Measurements from ENCODE around the gene KPNA2. TPM values are rescaled to one million over a fixed set of nuclear protein-coding genes. Genes with fewer than 3 reads are reported as not detected.
A peak's percentile ranks its signal among the peaks of the same experiment; 100 is the strongest.
"Not testable (repeated sequence)": the region's sequence is repeated elsewhere in the genome, so short reads cannot be mapped to it uniquely, and the experiment has no call there.

Gene KPNA2
- total RNA-seq, 2 experiments from 2014 or later: 64.4 to 65.9 TPM

DNA sequence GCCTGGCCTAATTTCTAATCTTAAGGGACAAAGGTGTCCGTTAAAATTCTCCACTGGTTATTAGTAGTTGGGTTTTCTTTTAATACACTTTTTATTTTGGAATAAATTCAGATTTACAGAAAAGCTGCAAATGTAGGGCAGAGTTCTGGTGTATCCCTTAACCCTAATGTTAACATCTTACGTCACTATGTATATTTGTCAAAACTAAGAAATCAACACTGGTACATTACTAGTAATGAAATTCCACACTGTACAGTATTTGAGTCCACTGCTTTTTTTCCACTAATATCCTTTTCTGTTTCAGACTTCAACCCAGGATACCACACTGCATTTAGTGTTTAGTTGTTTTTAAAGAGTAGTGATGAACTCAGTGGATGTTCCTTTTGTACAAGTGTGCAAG lies 18.7 kb upstream of the KPNA2 start:
- no peak overlapping the region for H3K27ac ChIP-seq (ENCODE audit: low read depth in 1 of 2, low read length in 2 of 2)
- H3K36me3 Mint-ChIP-seq (ENCODE audit: low read depth): peaks cover 13% of the 10 kb centered on the region
- POLR2A ChIA-PET: no interaction called here
- DNase-seq: no peak
- no peak for ATAC-seq (ENCODE audit: poor library complexity)
- H3K36me3 ChIP-seq (ENCODE audit: insufficient read depth, low read length): no peaks in the 10 kb centered on the region
- peak overlapping the region; percentile 40 for H3K4me3 Mint-ChIP-seq
- peaks cover 21% of the 10 kb centered on the region for H3K4me1 Mint-ChIP-seq (ENCODE audit: low read depth)
- no peaks in the 10 kb centered on the region for H3K9me3 Mint-ChIP-seq
- no peak overlapping the region for H3K4me3 ChIP-seq (ENCODE audit: low read length)
- CTCF ChIA-PET: no interaction called here
- H3K27ac Mint-ChIP-seq: no peak overlapping the region
- TF ChIP-seq, protein P1, sequence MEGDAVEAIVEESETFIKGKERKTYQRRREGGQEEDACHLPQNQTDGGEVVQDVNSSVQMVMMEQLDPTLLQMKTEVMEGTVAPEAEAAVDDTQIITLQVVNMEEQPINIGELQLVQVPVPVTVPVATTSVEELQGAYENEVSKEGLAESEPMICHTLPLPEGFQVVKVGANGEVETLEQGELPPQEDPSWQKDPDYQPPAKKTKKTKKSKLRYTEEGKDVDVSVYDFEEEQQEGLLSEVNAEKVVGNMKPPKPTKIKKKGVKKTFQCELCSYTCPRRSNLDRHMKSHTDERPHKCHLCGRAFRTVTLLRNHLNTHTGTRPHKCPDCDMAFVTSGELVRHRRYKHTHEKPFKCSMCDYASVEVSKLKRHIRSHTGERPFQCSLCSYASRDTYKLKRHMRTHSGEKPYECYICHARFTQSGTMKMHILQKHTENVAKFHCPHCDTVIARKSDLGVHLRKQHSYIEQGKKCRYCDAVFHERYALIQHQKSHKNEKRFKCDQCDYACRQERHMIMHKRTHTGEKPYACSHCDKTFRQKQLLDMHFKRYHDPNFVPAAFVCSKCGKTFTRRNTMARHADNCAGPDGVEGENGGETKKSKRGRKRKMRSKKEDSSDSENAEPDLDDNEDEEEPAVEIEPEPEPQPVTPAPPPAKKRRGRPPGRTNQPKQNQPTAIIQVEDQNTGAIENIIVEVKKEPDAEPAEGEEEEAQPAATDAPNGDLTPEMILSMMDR (IDR thresholded peaks at IDR 0.05): no peak
- intact Hi-C loops (cut with DNase I, micrococcal nuclease): no loop called here
- H3K27me3 Mint-ChIP-seq: peaks cover 9% of the 10 kb centered on the region
- peaks cover 0 to 6% of the 10 kb centered on the region in 2 experiments for H3K9me3 ChIP-seq (ENCODE audit: control insufficient read depth in 1 of 2, insufficient read depth in 1 of 2, low read length in 2 of 2)
- peaks cover 14% of the 10 kb centered on the region for H3K4me1 ChIP-seq (ENCODE audit: insufficient read depth, low read length)
- H3K27me3 ChIP-seq (ENCODE audit: control insufficient read depth in 1 of 2, insufficient read depth in 2 of 2, low read length in 2 of 2): no peaks in the 10 kb centered on the region

DNA sequence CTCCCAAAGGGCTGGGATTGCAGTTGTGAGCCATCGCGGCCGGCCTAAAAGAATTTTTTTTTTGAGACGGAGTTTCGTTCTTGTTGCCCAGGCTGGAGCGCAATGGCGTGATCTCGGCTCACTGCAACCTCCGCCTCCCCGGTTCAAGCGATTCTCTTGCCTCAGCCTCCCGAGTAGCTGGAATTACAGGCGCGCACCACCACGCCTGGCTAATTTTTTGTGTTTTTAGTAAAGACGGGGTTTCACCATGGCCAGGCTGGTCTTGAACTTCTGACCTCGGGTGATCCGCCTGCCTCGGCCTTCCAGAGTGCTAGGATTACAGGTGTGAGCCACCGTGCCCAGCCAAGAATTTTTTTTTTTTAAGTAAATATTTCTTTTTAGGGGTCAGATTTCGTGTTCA lies 17.0 kb upstream of the KPNA2 start:
- intact Hi-C loops (cut with DNase I, micrococcal nuclease): loop anchor here in 1 of 2 experiments (2.0 kb wide), 1 partner anchor 24 kb away; no protein-coding TSS in a partner anchor
- H3K36me3 ChIP-seq (ENCODE audit: insufficient read depth, low read length); H3K9me3 Mint-ChIP-seq; H3K27me3 Mint-ChIP-seq; ATAC-seq (ENCODE audit: poor library complexity); H3K27ac ChIP-seq (ENCODE audit: low read depth in 1 of 2, low read length in 2 of 2); H3K4me3 Mint-ChIP-seq; H3K27me3 ChIP-seq (ENCODE audit: control insufficient read depth in 1 of 2, insufficient read depth in 2 of 2, low read length in 2 of 2); H3K4me3 ChIP-seq (ENCODE audit: low read length); H3K9me3 ChIP-seq (ENCODE audit: control insufficient read depth in 1 of 2, insufficient read depth in 1 of 2, low read length in 2 of 2); DNase-seq: not testable (repeated sequence)
- POLR2A ChIA-PET: interaction anchor here (1.2 kb wide), 1 partner anchor 10 kb away, joined by 4 read pairs; no protein-coding TSS in a partner anchor
- Mint-ChIP-seq H3K4me1 (ENCODE audit: low read depth) (peaks cover 21% of the 10 kb centered on the region), H3K27ac (peak overlapping the region; percentile 27), H3K36me3 (ENCODE audit: low read depth) (peaks cover 13% of the 10 kb centered on the region)
- peaks cover 14% of the 10 kb centered on the region for H3K4me1 ChIP-seq (ENCODE audit: insufficient read depth, low read length)
- CTCF ChIA-PET: interaction anchor here (0.6 to 1.2 kb wide), 2 partner anchors 16 to 18 kb away, joined by 4 read pairs; no protein-coding TSS in a partner anchor

DNA sequence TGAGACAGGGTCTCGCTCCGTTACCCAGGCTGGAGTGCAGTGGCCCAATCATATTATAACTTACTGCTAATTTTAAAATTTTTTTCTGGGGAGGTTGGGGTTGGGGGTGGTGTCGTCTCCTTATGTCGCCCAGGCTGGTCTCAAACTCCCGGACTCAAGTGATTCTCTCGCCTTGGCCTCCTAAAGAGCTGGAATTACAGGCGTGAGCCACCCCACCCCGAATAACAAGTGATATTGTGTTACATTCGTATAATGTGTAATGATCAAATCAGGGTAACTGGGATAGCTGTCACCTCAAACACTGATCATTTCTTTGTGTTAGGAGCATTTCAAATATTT lies 16.2 kb upstream of the KPNA2 start:
- Histone ChIP-seq H3K27me3 (ENCODE audit: control insufficient read depth in 1 of 2, insufficient read depth in 2 of 2, low read length in 2 of 2) (no peaks in the 10 kb centered on the region), H3K4me3 (ENCODE audit: low read length) (peak overlapping the region; percentile 74), H3K9me3 (ENCODE audit: control insufficient read depth in 1 of 2, insufficient read depth in 1 of 2, low read length in 2 of 2) (peaks cover 0 to 6% of the 10 kb centered on the region in 2 experiments), H3K27ac (ENCODE audit: low read depth in 1 of 2, low read length in 2 of 2) (no peak overlapping the region), H3K36me3 (ENCODE audit: insufficient read depth, low read length) (no peaks in the 10 kb centered on the region), H3K4me1 (ENCODE audit: insufficient read depth, low read length) (peaks cover 14% of the 10 kb centered on the region)
- H3K27ac Mint-ChIP-seq: peak overlapping the region; percentile 92
- peak overlapping the region; percentile 87 for H3K4me3 Mint-ChIP-seq
- POLR2A ChIA-PET: interaction anchor here (1.2 to 2.4 kb wide), 4 partner anchors 9 to 25 kb away, joined by 4 to 18 read pairs (median 10); partner anchors contain the start of genes C17orf58 and KPNA2
- no peaks in the 10 kb centered on the region for H3K9me3 Mint-ChIP-seq
- no peak for ATAC-seq (ENCODE audit: poor library complexity)
- H3K36me3 Mint-ChIP-seq (ENCODE audit: low read depth): peaks cover 13% of the 10 kb centered on the region
- DNase-seq: peak in 1 of 14 experiments; percentile 27
- CTCF ChIA-PET: interaction anchor here (0.6 to 1.4 kb wide), 7 partner anchors 10 to 27 kb away, joined by 3 to 5 read pairs (median 4); partner anchors contain the start of gene KPNA2
- intact Hi-C loops (cut with DNase I, micrococcal nuclease): loop anchor here in 1 of 2 experiments (2.0 kb wide), 1 partner anchor 25 kb away; no protein-coding TSS in a partner anchor
- H3K27me3 Mint-ChIP-seq: peaks cover 9% of the 10 kb centered on the region
- TF ChIP-seq, protein P1 (IDR thresholded peaks at IDR 0.05): no peak
- peaks cover 21% of the 10 kb centered on the region for H3K4me1 Mint-ChIP-seq (ENCODE audit: low read depth)

Measured in CD4-positive, alpha-beta T cell (primary cell).